ENCODE data around the gene TAF1C. TPM values are rescaled to one million over a fixed set of nuclear protein-coding genes. Genes with fewer than 3 reads are reported as not detected.
"Not testable (repeated sequence)": the region's sequence is repeated elsewhere in the genome, so short reads cannot be mapped to it uniquely, and the experiment has no call there.

TAF1C gene
- total and polyA plus RNA-seq, 7 donors, result 5.4 to 49.0 (median 20.7) TPM

DNA sequence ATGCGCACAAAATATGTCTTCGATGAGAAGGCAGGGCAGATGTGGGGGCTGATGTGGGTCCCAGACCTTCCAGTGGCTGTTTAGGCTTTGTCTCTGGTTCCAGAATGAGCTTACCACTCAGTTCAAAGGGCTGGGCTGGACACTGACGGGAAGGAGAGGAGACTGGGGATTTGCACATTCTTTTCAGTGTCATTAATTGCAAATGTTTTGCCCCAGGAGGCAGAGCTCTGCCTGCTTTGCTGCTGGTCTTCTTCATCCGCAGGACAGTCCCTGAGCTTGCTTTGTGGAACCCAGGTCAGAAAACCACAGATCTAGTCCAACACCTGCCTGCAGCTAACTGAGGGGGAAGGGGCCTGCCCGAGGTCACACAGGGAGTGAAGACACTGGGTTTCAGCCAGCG, 32.1 kb upstream of the TAF1C start:
- 74 to 80% methylated on average over 6 of the region's 6 CpGs for WGBS, 2 donors
- H3K4me1 ChIP-seq, result no peaks in the 10 kb centered on the region
- no peak for DNase-seq
- no peaks in the 10 kb centered on the region for H3K9me3 ChIP-seq
- no peak overlapping the region for H3K27ac ChIP-seq
- no peak for TF ChIP-seq POLR2A (IDR thresholded peaks at IDR 0.05)
- TF ChIP-seq, protein P1, sequence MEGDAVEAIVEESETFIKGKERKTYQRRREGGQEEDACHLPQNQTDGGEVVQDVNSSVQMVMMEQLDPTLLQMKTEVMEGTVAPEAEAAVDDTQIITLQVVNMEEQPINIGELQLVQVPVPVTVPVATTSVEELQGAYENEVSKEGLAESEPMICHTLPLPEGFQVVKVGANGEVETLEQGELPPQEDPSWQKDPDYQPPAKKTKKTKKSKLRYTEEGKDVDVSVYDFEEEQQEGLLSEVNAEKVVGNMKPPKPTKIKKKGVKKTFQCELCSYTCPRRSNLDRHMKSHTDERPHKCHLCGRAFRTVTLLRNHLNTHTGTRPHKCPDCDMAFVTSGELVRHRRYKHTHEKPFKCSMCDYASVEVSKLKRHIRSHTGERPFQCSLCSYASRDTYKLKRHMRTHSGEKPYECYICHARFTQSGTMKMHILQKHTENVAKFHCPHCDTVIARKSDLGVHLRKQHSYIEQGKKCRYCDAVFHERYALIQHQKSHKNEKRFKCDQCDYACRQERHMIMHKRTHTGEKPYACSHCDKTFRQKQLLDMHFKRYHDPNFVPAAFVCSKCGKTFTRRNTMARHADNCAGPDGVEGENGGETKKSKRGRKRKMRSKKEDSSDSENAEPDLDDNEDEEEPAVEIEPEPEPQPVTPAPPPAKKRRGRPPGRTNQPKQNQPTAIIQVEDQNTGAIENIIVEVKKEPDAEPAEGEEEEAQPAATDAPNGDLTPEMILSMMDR (IDR thresholded peaks at IDR 0.05), result no peak
- TF ChIP-seq POLR2AphosphoS5 (IDR thresholded peaks at IDR 0.05), result no peak
- TF ChIP-seq EP300 (IDR thresholded peaks at IDR 0.05), result no peak
- intact Hi-C loops (cut with DNase I), result no loop called here
- no peaks in the 10 kb centered on the region for H3K27me3 ChIP-seq
- no peaks in the 10 kb centered on the region for H3K36me3 ChIP-seq
- no peak overlapping the region for H3K4me3 ChIP-seq

DNA sequence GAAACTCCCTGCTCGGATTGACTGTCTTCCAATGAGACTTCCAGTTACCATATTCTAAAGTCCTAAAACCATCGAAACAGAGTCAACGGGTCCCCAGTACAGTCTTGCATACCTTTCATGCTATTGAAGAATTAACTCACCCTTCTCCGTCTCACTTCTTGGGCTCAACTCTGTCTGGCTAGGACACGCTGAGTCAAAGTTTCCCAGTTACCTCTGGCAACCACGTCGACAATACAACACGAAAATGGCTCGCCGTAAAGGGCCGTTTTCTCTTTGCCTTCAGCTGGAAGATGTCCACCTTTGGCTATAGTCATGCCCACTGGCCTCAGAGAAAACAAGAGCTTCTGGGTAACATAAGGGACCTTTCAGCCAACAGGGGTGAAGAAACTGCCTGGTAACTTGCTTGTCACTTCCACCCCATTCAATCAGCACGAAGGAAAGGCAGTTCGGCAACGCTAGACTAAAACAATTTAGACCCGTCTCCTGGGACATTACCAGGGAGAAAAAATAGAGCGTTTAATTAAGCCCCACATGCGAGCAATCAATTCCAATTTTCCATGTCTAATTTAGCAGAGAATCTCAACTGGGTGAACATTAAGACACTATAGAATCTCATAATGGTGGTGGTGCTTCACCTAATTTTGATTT, 31.4 kb upstream of the TAF1C start:
- no peaks in the 10 kb centered on the region for H3K9me3 ChIP-seq
- no peaks in the 10 kb centered on the region for H3K36me3 ChIP-seq
- no peak for TF ChIP-seq POLR2A (IDR thresholded peaks at IDR 0.05)
- no peak for TF ChIP-seq POLR2AphosphoS5 (IDR thresholded peaks at IDR 0.05)
- no peak for TF ChIP-seq EP300 (IDR thresholded peaks at IDR 0.05)
- H3K27me3 ChIP-seq, result no peaks in the 10 kb centered on the region
- DNase-seq, result no peak
- H3K27ac ChIP-seq, result no peak overlapping the region
- intact Hi-C loops (cut with DNase I), result no loop called here
- 85 to 86% methylated on average over 17 of the region's 17 CpGs for WGBS, 2 donors
- H3K4me3 ChIP-seq, result no peak overlapping the region
- H3K4me1 ChIP-seq, result no peaks in the 10 kb centered on the region

DNA sequence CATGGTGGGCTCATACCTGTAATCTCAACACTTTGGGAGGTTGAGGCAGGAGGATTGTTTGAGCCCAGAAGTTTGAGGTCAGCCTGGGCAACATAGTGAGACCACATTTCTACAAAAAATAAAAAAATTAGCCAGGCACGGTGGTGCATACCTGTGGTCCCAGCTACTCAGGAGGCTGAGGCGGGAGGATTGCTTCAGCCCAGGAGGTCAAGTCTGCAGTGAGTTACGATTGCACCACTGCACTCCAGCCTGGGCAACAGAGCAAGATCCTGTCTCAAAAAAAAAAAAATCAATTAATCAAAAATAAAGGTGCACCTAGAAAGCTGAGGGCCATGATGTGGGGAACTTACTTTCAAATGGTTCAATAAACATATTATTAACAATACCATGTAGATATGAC, 29.3 kb upstream of the TAF1C start:
- H3K27me3 ChIP-seq; H3K36me3 ChIP-seq; H3K27ac ChIP-seq; H3K4me1 ChIP-seq; H3K4me3 ChIP-seq; H3K9me3 ChIP-seq; intact Hi-C loops (cut with DNase I); DNase-seq: not testable (repeated sequence)
- WGBS, 2 donors, result 90 to 92% methylated on average over 3 of the region's 3 CpGs

DNA sequence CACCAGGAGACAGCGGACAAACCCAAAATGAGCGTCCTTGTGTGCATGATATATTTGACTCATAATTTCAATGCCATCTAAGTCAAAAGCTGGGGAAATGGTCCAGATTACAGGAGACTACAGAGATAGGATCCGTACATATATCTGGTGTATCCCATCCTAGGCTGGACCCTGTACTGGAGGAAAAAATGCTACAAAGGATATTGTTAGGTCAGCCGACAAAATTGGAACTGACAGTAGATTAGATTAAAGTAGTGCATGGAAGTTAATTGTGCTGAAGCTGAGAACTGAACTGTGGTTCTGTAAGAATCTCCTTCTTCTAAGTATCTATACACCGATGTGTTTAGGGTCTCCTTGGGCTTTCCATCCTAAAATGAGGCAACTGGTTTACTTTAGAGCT, 28.7 kb upstream of the TAF1C start:
- no peak overlapping the region for H3K27ac ChIP-seq
- H3K4me3 ChIP-seq, result no peak overlapping the region
- no peaks in the 10 kb centered on the region for H3K27me3 ChIP-seq
- TF ChIP-seq EP300 (IDR thresholded peaks at IDR 0.05), result no peak
- no peak for TF ChIP-seq POLR2A (IDR thresholded peaks at IDR 0.05)
- TF ChIP-seq, protein P1 (IDR thresholded peaks at IDR 0.05), result no peak
- TF ChIP-seq POLR2AphosphoS5 (IDR thresholded peaks at IDR 0.05), result no peak
- WGBS, 2 donors, result 88% methylated on average over 5 of the region's 5 CpGs
- no peaks in the 10 kb centered on the region for H3K9me3 ChIP-seq
- no peaks in the 10 kb centered on the region for H3K4me1 ChIP-seq
- intact Hi-C loops (cut with DNase I), result no loop called here
- DNase-seq, result no peak
- no peaks in the 10 kb centered on the region for H3K36me3 ChIP-seq

DNA sequence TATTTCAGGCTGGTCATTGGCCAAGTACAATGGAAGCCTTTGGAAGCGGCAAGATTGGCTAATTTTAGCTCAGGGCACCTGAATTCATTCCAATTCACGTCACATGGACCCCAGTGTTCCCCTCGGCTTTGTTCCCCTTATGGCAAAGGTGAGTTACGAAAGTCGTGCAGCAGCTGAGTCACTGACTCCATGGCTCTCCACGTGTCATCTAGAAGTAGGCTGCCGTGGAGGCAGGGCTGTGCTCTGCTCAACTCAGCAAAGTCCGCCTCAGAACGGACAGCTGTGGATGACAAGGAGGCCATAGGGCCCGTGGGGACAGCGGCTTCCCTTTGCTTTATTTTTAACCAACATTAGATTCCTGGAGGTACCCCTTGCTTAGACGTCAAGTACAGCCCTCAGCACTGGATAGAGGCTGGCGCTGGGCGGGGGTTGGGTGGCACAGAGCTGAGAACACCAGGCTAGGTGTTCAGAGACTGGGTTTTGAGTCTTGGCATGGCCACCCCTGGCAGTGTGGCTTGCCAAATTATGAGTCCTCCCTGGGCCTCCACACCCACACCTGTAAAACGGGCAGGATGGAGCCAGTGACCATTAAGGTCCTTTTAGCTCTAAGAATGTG, 27.7 kb upstream of the TAF1C start:
- intact Hi-C loops (cut with DNase I), result no loop called here
- TF ChIP-seq POLR2AphosphoS5 (IDR thresholded peaks at IDR 0.05), result no peak
- TF ChIP-seq EP300 (IDR thresholded peaks at IDR 0.05), result no peak
- TF ChIP-seq POLR2A (IDR thresholded peaks at IDR 0.05), result no peak
- TF ChIP-seq, protein P1 (IDR thresholded peaks at IDR 0.05), result no peak
- WGBS, 2 donors, result 87 to 88% methylated on average over 15 of the region's 15 CpGs
- Histone ChIP-seq H3K4me3 (no peak overlapping the region), H3K27ac (no peak overlapping the region), H3K4me1 (no peaks in the 10 kb centered on the region), H3K36me3 (no peaks in the 10 kb centered on the region), H3K27me3 (no peaks in the 10 kb centered on the region), H3K9me3 (no peaks in the 10 kb centered on the region)
- DNase-seq, result no peak

DNA sequence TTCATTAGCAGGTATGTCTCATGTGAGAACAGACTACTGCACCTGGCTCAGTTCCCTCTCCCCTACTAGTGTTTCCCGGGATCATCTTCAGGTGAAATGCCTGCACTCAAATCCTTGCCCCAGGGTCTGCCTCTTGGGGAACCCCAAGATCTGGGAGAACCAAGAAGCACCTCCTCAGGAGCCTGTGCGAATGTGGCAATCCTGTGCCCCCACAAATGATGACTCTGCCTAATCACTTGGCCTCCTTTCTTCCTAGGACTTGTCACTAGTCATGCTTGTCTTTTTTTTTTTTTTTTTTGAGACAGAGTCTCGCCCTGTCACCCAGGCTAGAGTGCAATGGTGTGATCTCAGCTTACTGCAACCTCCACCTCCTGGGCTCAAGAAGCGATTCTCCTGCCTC, 25.8 kb upstream of the TAF1C start:
- H3K36me3 ChIP-seq, result no peaks in the 10 kb centered on the region
- intact Hi-C loops (cut with DNase I), result no loop called here
- no peak overlapping the region for H3K4me3 ChIP-seq
- H3K27me3 ChIP-seq, result no peaks in the 10 kb centered on the region
- H3K27ac ChIP-seq, result no peak overlapping the region
- no peak for TF ChIP-seq POLR2A (IDR thresholded peaks at IDR 0.05)
- TF ChIP-seq, protein P1 (IDR thresholded peaks at IDR 0.05), result no peak
- no peak for TF ChIP-seq POLR2AphosphoS5 (IDR thresholded peaks at IDR 0.05)
- no peak for TF ChIP-seq EP300 (IDR thresholded peaks at IDR 0.05)
- DNase-seq, result no peak
- WGBS, 2 donors, result 88 to 89% methylated on average over 4 of the region's 4 CpGs
- no peaks in the 10 kb centered on the region for H3K4me1 ChIP-seq
- no peaks in the 10 kb centered on the region for H3K9me3 ChIP-seq

Measured in sigmoid colon (tissue), 7 donors.